Fibroblast of mammary gland (primary cell): ENCODE measurements around the gene ADGRL2.

ENCODE experiments used
- DNase-seq: peaks from one replicate; pipeline ENCODE4 v3.0.0-alpha.2; 2010; ENCODE audit warnings: low read depth
- H3K4me3 ChIP-seq: 2 replicates; pipeline ENCODE4 v1.5.1; 2011; ENCODE audit warnings: low read depth, mild to moderate bottlenecking, low read length, moderate library complexity; ENCODE audit not compliant: control insufficient read depth
- TF ChIP-seq, protein P1 (sequence below): conservative IDR thresholded peaks from 2 replicates; pipeline ENCODE4 v1.5.1; 2011; ENCODE audit warnings: low read depth, low read length, inconsistent platforms; ENCODE audit not compliant: control insufficient read depth, insufficient read depth

The ADGRL2 gene

DNA sequence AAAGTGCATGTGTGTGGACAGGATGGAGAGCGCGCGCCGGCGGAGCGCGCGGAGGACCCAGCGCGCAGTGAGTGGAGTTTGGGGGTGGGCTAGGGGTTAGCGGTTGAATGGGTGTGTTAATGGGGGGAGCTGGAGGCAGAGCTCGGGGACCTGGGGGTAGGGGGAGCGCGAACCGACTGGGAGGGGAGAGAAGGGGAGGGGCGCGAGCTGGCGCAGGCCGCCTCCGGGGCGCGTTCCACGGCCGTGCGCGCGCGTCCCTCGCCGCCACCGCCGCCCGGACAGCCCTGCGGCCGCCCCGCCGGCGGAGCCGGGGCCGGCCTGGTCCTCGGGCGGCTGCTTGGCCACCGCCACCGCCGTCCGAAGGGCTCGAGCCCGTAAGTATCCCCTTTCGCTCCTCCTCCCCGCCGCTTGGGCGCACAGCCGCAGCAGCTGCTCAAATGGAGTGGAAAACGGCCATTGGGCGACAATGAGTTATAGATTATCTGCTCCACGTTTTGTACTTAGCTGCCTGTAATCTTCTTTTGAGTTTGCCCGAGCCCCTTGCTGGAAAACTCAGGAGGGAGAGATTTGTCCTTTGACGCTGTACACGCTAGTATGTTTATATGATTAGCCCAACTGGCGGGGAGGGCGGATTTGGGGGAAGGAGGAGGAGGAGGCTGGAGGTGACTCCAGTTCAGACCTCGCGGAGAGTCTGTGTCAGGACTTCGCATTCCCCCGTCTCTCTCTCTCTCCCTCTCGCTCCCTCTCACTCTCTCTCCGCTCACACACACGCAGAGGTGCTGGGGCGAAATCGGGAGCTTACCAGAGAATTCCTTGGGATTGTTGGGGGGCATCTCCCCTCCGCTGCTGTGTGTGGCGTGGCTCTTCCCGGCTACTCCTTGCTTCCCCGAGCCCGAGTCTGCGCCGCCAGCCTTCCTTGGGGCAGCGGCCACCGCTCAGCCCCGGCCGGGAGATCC is at the start of gene ADGRL2:
TSS of gene ADGRL2 (plus strand) at position 240 of the 956 bp plus-strand sequence. CDS start 36,051 bp downstream, outside the sequence.
- peak; percentile 93 for DNase-seq
- peak within 1 kb of the TSS; percentile 71 for H3K4me3 ChIP-seq
- TF ChIP-seq, protein P1, sequence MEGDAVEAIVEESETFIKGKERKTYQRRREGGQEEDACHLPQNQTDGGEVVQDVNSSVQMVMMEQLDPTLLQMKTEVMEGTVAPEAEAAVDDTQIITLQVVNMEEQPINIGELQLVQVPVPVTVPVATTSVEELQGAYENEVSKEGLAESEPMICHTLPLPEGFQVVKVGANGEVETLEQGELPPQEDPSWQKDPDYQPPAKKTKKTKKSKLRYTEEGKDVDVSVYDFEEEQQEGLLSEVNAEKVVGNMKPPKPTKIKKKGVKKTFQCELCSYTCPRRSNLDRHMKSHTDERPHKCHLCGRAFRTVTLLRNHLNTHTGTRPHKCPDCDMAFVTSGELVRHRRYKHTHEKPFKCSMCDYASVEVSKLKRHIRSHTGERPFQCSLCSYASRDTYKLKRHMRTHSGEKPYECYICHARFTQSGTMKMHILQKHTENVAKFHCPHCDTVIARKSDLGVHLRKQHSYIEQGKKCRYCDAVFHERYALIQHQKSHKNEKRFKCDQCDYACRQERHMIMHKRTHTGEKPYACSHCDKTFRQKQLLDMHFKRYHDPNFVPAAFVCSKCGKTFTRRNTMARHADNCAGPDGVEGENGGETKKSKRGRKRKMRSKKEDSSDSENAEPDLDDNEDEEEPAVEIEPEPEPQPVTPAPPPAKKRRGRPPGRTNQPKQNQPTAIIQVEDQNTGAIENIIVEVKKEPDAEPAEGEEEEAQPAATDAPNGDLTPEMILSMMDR, result no peak

DNA sequence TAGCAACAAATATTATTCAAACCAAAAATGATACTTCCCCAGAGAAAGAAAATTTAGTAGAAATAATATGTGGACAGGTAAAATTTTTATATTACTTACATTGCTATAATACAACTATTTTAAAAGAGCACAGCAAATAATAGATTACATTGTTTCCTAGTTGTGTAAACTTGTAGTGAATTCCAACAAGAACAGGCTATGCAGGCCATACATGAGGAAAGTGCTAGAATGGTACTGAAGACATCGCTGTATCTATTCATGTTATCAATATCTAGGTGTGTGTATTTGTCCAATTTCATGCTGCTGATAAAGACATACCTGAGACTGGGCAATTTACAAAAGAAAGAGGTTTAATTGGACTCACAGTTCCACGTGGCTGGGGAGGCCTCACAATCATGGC is 47.9 kb upstream of the ADGRL2 start:
- no peak for DNase-seq
- TF ChIP-seq, protein P1, result no peak

DNA sequence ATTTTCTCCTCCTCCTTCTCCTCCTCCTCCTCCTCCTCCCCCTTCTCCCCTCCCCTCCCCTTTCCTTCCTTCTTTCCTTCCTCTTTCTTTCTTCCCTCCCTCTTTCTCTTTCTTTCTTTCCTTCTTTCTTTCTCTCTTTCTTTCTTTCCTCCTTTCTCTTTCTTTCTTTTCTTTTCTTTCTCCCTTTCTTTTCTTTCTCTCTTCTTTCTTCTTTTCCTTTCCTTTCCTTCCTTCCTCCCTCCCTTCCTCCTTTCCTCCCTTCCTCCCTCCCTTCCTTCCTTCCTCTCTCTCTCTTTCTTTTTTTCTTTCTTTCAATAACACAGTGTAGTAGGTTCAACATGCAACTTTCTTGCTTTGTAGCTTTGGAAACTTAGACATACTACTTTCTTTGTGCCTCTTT is 46.3 kb upstream of the ADGRL2 start:
- no peak for DNase-seq
- no peak overlapping the region for H3K4me3 ChIP-seq
- TF ChIP-seq, protein P1, result no peak

More for the DNA sequence above, 47.9 kb upstream of the ADGRL2 start:
- no peak overlapping the region for H3K4me3 ChIP-seq

DNA sequence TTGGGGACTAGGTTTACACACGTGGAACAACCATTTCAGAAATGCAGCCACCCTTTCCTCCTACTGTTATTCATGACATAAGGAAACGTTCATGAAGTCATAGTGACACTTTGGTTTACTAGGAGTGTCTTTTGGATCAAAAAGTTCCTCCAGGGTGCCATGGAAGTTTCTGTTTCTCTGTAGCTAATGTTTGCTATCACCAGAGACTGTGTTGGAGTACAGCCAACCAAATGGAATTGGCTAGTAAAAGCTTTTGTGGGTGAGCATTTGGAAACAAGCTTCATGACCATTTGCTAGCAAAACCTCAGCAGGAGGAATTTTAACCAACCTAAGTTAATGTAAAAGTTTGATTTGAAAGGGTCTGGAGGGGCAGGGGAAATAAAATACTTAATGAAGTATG is 43.9 kb upstream of the ADGRL2 start:
- TF ChIP-seq, protein P1, result no peak
- DNase-seq, result peak; percentile 36
- H3K4me3 ChIP-seq, result no peak overlapping the region

DNA sequence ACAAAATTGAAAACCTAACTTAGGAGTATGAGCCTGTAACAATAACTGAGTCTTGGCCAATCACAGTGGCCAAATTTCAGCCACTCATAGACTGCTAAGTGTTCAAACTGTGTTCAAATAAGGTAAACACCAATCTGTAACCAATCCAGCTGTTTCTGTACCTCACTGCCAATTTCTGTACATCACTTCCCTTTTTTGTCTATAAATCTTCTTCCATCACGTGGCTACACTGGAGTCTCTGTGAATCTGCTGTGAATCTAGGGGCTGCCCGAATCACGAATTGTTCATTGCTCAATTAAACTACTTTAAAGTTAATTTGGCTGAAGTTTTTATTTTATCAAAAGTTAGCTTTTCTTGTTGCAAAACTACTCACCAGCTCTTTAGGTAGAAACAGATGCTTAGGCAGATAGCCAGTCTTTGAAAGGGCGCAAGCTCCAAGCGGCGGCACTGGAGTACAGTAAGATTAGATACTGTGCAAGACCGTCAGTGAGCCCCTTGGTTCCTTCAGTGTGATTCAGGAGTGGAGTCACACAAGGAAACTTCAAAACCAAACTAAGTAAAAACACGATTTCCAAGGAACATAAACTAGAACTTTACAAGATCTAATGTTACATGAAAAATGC is 43.2 kb upstream of the ADGRL2 start:
- TF ChIP-seq, protein P1, result no peak
- DNase-seq, result peak; percentile 75
- no peak overlapping the region for H3K4me3 ChIP-seq

DNA sequence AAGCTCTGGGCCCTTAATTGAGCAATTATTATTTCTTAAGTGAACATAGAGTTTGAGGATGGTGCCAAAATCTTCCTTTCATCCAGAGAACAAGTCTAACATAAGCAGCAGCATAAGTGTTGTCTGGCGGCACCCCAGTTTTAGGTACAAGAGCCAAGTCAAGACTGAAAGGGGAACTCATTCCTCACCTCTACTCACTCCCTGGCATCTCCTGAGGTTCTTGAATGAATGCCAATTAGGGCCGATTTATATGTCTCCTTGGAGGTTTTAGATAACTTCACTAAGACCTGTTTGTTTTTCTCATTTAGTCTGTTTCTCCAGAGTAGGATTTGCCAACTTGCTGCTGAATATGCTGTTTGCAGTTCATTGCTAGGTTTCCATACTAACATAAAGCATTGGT is 42.6 kb upstream of the ADGRL2 start:
- TF ChIP-seq, protein P1, result no peak
- no peak overlapping the region for H3K4me3 ChIP-seq
- peak; percentile 15 for DNase-seq
